Fibroblast of mammary gland (primary cell): ENCODE results near the gene TIMM13.
"Not testable (repeated sequence)": the region's sequence is repeated elsewhere in the genome, so short reads cannot be mapped to it uniquely, and the experiment has no call there.

Experiments
- DNase-seq: peaks from one replicate; pipeline ENCODE4 v3.0.0-alpha.2; 2010; ENCODE audit warnings: low read depth
- H3K4me3 ChIP-seq: 2 replicates; pipeline ENCODE4 v1.5.1; 2011; ENCODE audit warnings: low read depth, mild to moderate bottlenecking, low read length, moderate library complexity; ENCODE audit not compliant: control insufficient read depth
- CTCF ChIP-seq: conservative IDR thresholded peaks from 2 replicates; pipeline ENCODE4 v1.5.1; 2011; ENCODE audit warnings: low read depth, low read length, inconsistent platforms; ENCODE audit not compliant: control insufficient read depth, insufficient read depth

Gene TIMM13

GRCh38 chr19:2427429-2428320, at the start of gene TIMM13:
TSS of gene TIMM13 (minus strand) at chr19:2427586. CDS start at chr19:2427533, 53 bp downstream.
- TF ChIP-seq CTCF = no peak
- DNase-seq = peak; percentile 94
- H3K4me3 ChIP-seq = peak within 1 kb of the TSS; percentile 78

GRCh38 chr19:2476451-2477140, 49.2 kb upstream of the TIMM13 start:
- H3K4me3 ChIP-seq = peak overlapping the region; percentile 100
- DNase-seq = peak; percentile 64
- no peak for TF ChIP-seq CTCF

GRCh38 chr19:2475702-2476450, 48.5 kb upstream of the TIMM13 start, which contains the start of gene GADD45B:
TSS of gene GADD45B (plus strand) at chr19:2476127. CDS start at chr19:2476359, 232 bp downstream.
- peak within 1 kb of the TSS; percentile 100 for H3K4me3 ChIP-seq
- peak; percentile 97 for DNase-seq
- no peak for TF ChIP-seq CTCF

- H3K4me3 ChIP-seq = peak overlapping the region; percentile 58
- peak; percentile 62 for DNase-seq
- no peak for TF ChIP-seq CTCF
Measured at GRCh38 chr19:2475018-2475701, 47.8 kb upstream of the TIMM13 start.

- TF ChIP-seq CTCF = peak; percentile 57
- peak; percentile 86 for DNase-seq
- peak overlapping the region; percentile 58 for H3K4me3 ChIP-seq
Measured at GRCh38 chr19:2474232-2475017, 47.0 kb upstream of the TIMM13 start.

GRCh38 chr19:2469915-2470200, 42.5 kb upstream of the TIMM13 start:
- not testable (repeated sequence) for DNase-seq

More at GRCh38 chr19:2469915-2470200, 42.5 kb upstream of the TIMM13 start:
- not testable (repeated sequence) for H3K4me3 ChIP-seq
